Adrenal gland (tissue), 12 donors: Measurements from ENCODE around the gene PCDH9. TPM values are rescaled to one million over a fixed set of nuclear protein-coding genes. Genes with fewer than 3 reads are reported as not detected.

Experiments used
- DNase-seq, 7 donors: peaks; one replicate each; pipeline ENCODE4 v3.0.0-alpha.2; 2019 to 2020
- H3K27ac ChIP-seq, 5 donors: fragments of 200-600 bp; sonication (generic) in 4 of 5; 1 replicate in 3 of 5; 2 replicates in 2 of 5; pipeline versions ENCODE4 v1.5.1 to v1.8.0; 2016 to 2020; ENCODE audit warnings: mild to moderate bottlenecking in 1 of 5
- H3K27me3 ChIP-seq: fragments of 200-600 bp; 2 replicates; pipeline ENCODE4 v1.8.0; 2021
- H3K36me3 ChIP-seq, 2 donors: fragments of 200-600 bp; replicated peaks in 1 of 2; 1 replicate in 1 of 2; 2 replicates in 1 of 2; pipeline versions ENCODE4 v1.5.1 to v1.8.0; 2018 to 2022
- H3K4me1 ChIP-seq, 2 donors: fragments of 200-600 bp; replicated peaks in 1 of 2; 1 replicate in 1 of 2; 2 replicates in 1 of 2; pipeline versions ENCODE4 v1.5.1 to v1.8.0; 2018 to 2021
- H3K4me3 ChIP-seq, 4 donors: fragments of 200-600 bp; sonication (generic) in 3 of 4; one replicate each; pipeline ENCODE4 v1.5.1; 2016 to 2018
- H3K9me3 ChIP-seq, 3 donors: fragments of 200-600 bp; sonication (generic) in 1 of 3; replicated peaks in 1 of 3; 1 replicate in 2 of 3; 2 replicates in 1 of 3; pipeline versions ENCODE4 v1.5.1 to v1.8.0; 2016 to 2021
- POLR2A ChIP-seq, 2 donors: fragments of 450-650 bp; IDR thresholded peaks; one replicate each; pipeline ENCODE4 v1.6.1; 2017; ENCODE audit warnings: antibody characterized with exemption in 2 of 2, mild to moderate bottlenecking in 2 of 2, moderate library complexity in 1 of 2
- WGBS, 4 donors: extraction: QIAGEN DNeasy Blood & Tissue Kit in 2 of 4; methylation state at CpG; one replicate each; pipeline versions ENCODE4 v1.1.5 to v1.1.7; 2013 to 2017; 5-methylcytosine and 5-hydroxymethylcytosine counted together
- intact Hi-C, 2 donors: fragments of 100-400 bp; cut with DNase I; formaldehyde crosslinking; loops; one replicate each; pipeline versions ENCODE4 v1.14.1 to v1.15.0; 2022 to 2023
- polyA plus RNA-seq, 3 donors: library from polyadenylated mRNA; stranded (reverse); fragments of 200-250 nt in 2 of 3; fragments of 350-450 nt in 1 of 3; fragmentation: Illumina TruSeq in 1 of 3; extraction: RNeasy Lipid Tissue Mini Kit (QIAGEN cat#74804) in 1 of 3; gene quantifications; one replicate each; pipeline ENCODE4 v1.2.3, GENCODE V29; 2013 to 2014
- total RNA-seq, 9 donors: library from RNA; depleted of rRNA in 4 of 9; stranded (reverse); fragments of >200 nt in 4 of 9; fragments of 120-200 nt in 1 of 9; fragmentation: NEBNext Ultra II Directional in 1 of 9; extraction: Animal tissue kit (Norgen Biotek cat#: 25700) in 1 of 9; gene quantifications; one replicate each; pipeline versions ENCODE4 v1.1.0 to v1.2.4, GENCODE V29; 2013 to 2023
- TF ChIP-seq, protein P1 (sequence below), 6 experiments: fragments of 450-650 bp in 4 of 6; fragments of 200-600 bp in 2 of 6; sonication (generic) in 1 of 6; IDR thresholded peaks; 1 replicate in 5 of 6; 2 replicates in 1 of 6; pipeline versions ENCODE4 v1.5.1 to v1.8.0; 2016 to 2021; ENCODE audit warnings: antibody characterized with exemption in 6 of 6, mild to moderate bottlenecking in 2 of 6, moderate library complexity in 1 of 6
- donor health status: healthy with polysubstance abuse.
- donor health status: Bipolar disorder and iron deficiency.
- donor health status: DM: yes; HTN: yes; CAD: no.
- donor health status: DM: no; HTN: no; CAD: no.
- donor health status: DM: no; HTN: no; CAD: no.
- donor health status: DM: yes; HTN: yes; CAD: no.

The PCDH9 gene
- total and polyA plus RNA-seq, 12 donors, result 0.71 to 10.9 (median 3.6) TPM

DNA sequence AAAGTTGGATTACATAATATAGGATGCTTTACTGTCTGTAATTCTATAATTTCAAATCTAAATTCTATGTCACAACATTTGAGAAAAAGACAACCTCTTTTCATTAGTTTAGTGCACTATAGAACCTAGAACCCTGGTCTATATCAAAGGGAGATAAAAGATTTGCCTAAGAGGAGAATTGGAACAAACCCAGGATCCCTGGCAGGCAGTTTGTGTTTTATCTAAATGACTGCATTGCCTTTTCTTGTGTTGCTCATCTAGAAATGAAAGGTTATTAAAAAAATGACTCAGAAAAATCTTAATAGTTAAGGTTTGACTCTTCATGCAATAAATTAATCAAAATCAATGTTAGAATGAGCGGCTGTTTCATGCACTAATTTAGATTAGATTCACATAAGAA, 96.7 kb downstream of the PCDH9 start:
- no peak overlapping the region for H3K4me3 ChIP-seq
- no peaks in the 10 kb centered on the region for H3K36me3 ChIP-seq
- H3K9me3 ChIP-seq, result no peaks in the 10 kb centered on the region
- TF ChIP-seq POLR2A (IDR thresholded peaks at IDR 0.05), result no peak
- TF ChIP-seq, protein P1, sequence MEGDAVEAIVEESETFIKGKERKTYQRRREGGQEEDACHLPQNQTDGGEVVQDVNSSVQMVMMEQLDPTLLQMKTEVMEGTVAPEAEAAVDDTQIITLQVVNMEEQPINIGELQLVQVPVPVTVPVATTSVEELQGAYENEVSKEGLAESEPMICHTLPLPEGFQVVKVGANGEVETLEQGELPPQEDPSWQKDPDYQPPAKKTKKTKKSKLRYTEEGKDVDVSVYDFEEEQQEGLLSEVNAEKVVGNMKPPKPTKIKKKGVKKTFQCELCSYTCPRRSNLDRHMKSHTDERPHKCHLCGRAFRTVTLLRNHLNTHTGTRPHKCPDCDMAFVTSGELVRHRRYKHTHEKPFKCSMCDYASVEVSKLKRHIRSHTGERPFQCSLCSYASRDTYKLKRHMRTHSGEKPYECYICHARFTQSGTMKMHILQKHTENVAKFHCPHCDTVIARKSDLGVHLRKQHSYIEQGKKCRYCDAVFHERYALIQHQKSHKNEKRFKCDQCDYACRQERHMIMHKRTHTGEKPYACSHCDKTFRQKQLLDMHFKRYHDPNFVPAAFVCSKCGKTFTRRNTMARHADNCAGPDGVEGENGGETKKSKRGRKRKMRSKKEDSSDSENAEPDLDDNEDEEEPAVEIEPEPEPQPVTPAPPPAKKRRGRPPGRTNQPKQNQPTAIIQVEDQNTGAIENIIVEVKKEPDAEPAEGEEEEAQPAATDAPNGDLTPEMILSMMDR (IDR thresholded peaks at IDR 0.05), result no peak
- intact Hi-C loops, result no loop called here
- DNase-seq, result no peak
- WGBS, 4 donors, result 59 to 75% (median 72%) methylated on average over 1 of the region's 1 CpG
- no peak overlapping the region for H3K27ac ChIP-seq
- no peaks in the 10 kb centered on the region for H3K4me1 ChIP-seq
- H3K27me3 ChIP-seq, result no peaks in the 10 kb centered on the region

DNA sequence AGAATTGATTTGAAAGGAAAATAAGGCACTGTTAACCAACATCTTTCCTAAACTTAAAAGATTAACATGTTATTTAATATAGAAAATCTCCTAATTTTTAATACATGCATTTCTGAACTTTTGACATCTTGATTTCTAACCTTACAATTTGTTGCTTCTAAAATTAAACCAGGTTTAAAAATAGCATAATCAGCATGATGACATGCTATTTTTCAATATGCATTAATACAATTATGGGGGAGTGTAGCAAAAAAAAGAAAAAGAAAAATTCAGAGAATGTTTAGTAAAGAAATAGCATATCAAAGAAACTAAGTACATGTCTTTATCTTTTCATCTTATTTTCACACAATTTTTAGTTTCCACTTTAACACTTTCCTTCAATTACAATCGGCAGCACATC, 98.7 kb downstream of the PCDH9 start:
- no peaks in the 10 kb centered on the region for H3K27me3 ChIP-seq
- H3K9me3 ChIP-seq, result no peaks in the 10 kb centered on the region
- intact Hi-C loops, result no loop called here
- no peaks in the 10 kb centered on the region for H3K4me1 ChIP-seq
- H3K27ac ChIP-seq, result no peak overlapping the region
- TF ChIP-seq, protein P1 (IDR thresholded peaks at IDR 0.05), result no peak
- TF ChIP-seq POLR2A (IDR thresholded peaks at IDR 0.05), result no peak
- WGBS, 4 donors, result 83 to 91% (median 85%) methylated on average over 1 of the region's 1 CpG
- no peaks in the 10 kb centered on the region for H3K36me3 ChIP-seq
- no peak overlapping the region for H3K4me3 ChIP-seq
- no peak for DNase-seq

DNA sequence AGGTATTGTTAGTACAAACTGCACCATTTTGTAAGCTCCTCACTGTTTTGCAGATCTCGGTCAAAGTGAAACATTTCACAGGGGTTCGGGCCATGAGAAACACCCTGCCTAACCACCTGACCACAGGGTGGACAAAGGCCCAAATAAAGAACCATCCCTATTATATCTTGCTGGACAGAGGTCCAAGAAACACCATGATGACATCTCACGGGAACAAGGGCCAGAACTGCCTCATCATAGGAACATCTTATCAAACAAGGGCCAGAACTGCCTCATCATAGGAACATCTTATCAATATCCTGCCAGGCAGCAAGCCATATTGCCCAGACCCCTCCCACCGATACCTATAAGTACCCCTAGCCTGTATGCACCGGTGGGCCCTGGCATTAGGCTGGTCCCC, 99.7 kb downstream of the PCDH9 start:
- no peak overlapping the region for H3K27ac ChIP-seq
- H3K4me3 ChIP-seq, result no peak overlapping the region
- WGBS, 4 donors, result 71 to 98% (median 75%) methylated on average over 4 to 5 of the region's 5 CpGs
- no peaks in the 10 kb centered on the region for H3K4me1 ChIP-seq
- no peaks in the 10 kb centered on the region for H3K27me3 ChIP-seq
- intact Hi-C loops, result no loop called here
- no peak for DNase-seq
- H3K9me3 ChIP-seq, result no peaks in the 10 kb centered on the region
- TF ChIP-seq, protein P1 (IDR thresholded peaks at IDR 0.05), result no peak
- no peak for TF ChIP-seq POLR2A (IDR thresholded peaks at IDR 0.05)
- H3K36me3 ChIP-seq, result no peaks in the 10 kb centered on the region

DNA sequence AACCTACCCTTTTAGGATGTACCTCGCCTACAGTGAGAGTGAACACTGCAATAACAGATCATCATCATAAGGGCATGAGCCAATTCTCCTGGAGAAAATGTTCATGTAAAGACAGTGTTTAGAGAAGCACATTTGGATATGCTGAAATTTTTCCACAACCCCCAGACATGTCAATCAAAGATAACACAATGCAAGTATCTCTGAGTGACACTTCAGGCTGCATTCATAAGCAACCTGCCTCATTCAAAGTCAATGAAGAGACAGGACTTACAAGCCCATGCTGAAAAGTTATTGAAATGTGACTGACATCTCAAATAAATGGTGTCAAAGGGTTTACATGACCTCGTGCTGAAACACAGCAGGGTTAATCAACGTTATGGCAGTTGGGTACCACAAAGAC, 102.0 kb downstream of the PCDH9 start:
- H3K27ac ChIP-seq, result no peak overlapping the region
- H3K36me3 ChIP-seq, result no peaks in the 10 kb centered on the region
- H3K9me3 ChIP-seq, result no peaks in the 10 kb centered on the region
- intact Hi-C loops, result no loop called here
- WGBS, 4 donors, result 70 to 81% (median 73%) methylated on average over 3 of the region's 3 CpGs
- no peaks in the 10 kb centered on the region for H3K27me3 ChIP-seq
- H3K4me3 ChIP-seq, result no peak overlapping the region
- TF ChIP-seq POLR2A (IDR thresholded peaks at IDR 0.05), result no peak
- TF ChIP-seq, protein P1 (IDR thresholded peaks at IDR 0.05), result no peak
- no peak for DNase-seq
- no peaks in the 10 kb centered on the region for H3K4me1 ChIP-seq
